ENCODE results near the gene DPP6. TPM values are rescaled to one million over a fixed set of nuclear protein-coding genes. Genes with fewer than 3 reads are reported as not detected.

Gene DPP6
- total and polyA plus RNA-seq, 9 of the 15 experiments (the other 6 are each of a cell fraction or from before 2014, with no cell fraction given), result not detected

GRCh38 chr7:154387252-154387651, 335.1 kb downstream of the DPP6 start:
- Histone ChIP-seq H2AFZ (ENCODE audit: low read depth, low read length) (no peak overlapping the region), H3K9ac (ENCODE audit: insufficient read depth in 1 of 2, low read depth in 2 of 2, low read length in 2 of 2) (no peak overlapping the region), H4K20me1 (replicated peaks; ENCODE audit: control insufficient read depth, insufficient read depth, low read length) (0 out of 2 replicates have a peak, but pooled peaks cover 6% of the 10 kb centered on the region), H3K27me3 (ENCODE audit: control insufficient read depth in 2 of 2, insufficient read depth in 2 of 2, low read length in 2 of 2) (peaks cover 6 to 27% of the 10 kb centered on the region in 2 experiments), H3K9me1 (ENCODE audit: control insufficient read depth, insufficient read depth, low read length) (no peaks in the 10 kb centered on the region), H3K4me2 (ENCODE audit: insufficient read depth, low read length) (no peak overlapping the region), H3K79me2 (ENCODE audit: control insufficient read depth, insufficient read depth, low read length) (no peaks in the 10 kb centered on the region), H3K9me3 (replicated peaks; ENCODE audit: control insufficient read depth, insufficient read depth, low read depth, low read length) (no peaks in the 10 kb centered on the region), H3K4me1 (replicated peaks in 1 of 2; ENCODE audit: control insufficient read depth in 2 of 2, insufficient read depth in 2 of 2, low read length in 2 of 2) (no peaks in the 10 kb centered on the region), H3K27ac (ENCODE audit: extremely low read depth, low read depth, low read length) (no peak overlapping the region), H3K4me3 (no peak overlapping the region), H3K36me3 (ENCODE audit: control insufficient read depth, insufficient read depth, low read length) (no peaks in the 10 kb centered on the region)
- in situ Hi-C loops (cut with MboI), result no loop called here
- FAIRE-seq (no peak), DNase-seq (ENCODE audit: extremely low read depth in 1 of 4, low spot score in 3 of 4) (no peak), ATAC-seq (no peak)
- TF ChIP-seq PTBP1 (IDR thresholded peaks at IDR 0.05; ENCODE audit: low read depth, low read length) (no peak), ZFP36 (IDR thresholded peaks at IDR 0.05; ENCODE audit: low read depth, low read length, partially characterized antibody) (peak; percentile 73), PKNOX1 (IDR thresholded peaks at IDR 0.05) (no peak)
- intact Hi-C loops (cut with micrococcal nuclease), result no loop called here
- POLR2A ChIA-PET, result interaction anchor here (0.6 to 0.7 kb wide), 2 partner anchors 31 to 121 kb away, joined by 3 to 4 read pairs; no protein-coding TSS in a partner anchor
- CTCF ChIA-PET (ENCODE audit: low intra/inter-chr PET ratio), result no interaction called here
- BruUV-seq (replicated peaks), result no TSS peak

DNA sequence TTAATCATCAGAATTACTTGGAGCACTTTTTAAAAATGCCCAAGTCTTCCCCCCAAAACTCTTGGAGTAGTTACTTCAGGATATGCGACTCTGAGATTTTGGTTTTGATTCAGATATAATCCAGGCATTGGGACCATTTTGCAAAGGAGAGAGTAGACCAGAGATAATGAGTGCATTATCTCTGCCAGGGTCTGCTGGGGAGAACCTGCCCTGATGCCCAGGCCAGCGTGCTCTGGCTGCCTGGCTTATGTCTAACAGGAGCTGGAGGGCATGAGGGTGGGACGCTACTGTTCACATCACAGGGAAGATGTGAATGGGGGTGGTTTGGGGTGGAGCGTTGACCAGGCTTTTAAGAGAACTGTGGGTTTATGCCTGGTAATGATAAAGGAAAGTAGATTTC, 336.2 kb downstream of the DPP6 start:
- BruUV-seq (replicated peaks), result no TSS peak
- Histone ChIP-seq H3K27ac (ENCODE audit: extremely low read depth, low read depth, low read length) (no peak overlapping the region), H2AFZ (ENCODE audit: low read depth, low read length) (no peak overlapping the region), H4K20me1 (replicated peaks; ENCODE audit: control insufficient read depth, insufficient read depth, low read length) (0 out of 2 replicates have a peak, but pooled peaks cover 6% of the 10 kb centered on the region), H3K27me3 (ENCODE audit: control insufficient read depth in 2 of 2, insufficient read depth in 2 of 2, low read length in 2 of 2) (peaks cover 6 to 27% of the 10 kb centered on the region in 2 experiments), H3K4me1 (replicated peaks in 1 of 2; ENCODE audit: control insufficient read depth in 2 of 2, insufficient read depth in 2 of 2, low read length in 2 of 2) (no peaks in the 10 kb centered on the region), H3K4me3 (no peak overlapping the region), H3K4me2 (ENCODE audit: insufficient read depth, low read length) (no peak overlapping the region), H3K79me2 (ENCODE audit: control insufficient read depth, insufficient read depth, low read length) (no peaks in the 10 kb centered on the region), H3K9me1 (ENCODE audit: control insufficient read depth, insufficient read depth, low read length) (no peaks in the 10 kb centered on the region), H3K9me3 (replicated peaks; ENCODE audit: control insufficient read depth, insufficient read depth, low read depth, low read length) (no peaks in the 10 kb centered on the region), H3K36me3 (ENCODE audit: control insufficient read depth, insufficient read depth, low read length) (no peaks in the 10 kb centered on the region), H3K9ac (ENCODE audit: insufficient read depth in 1 of 2, low read depth in 2 of 2, low read length in 2 of 2) (no peak overlapping the region)
- ChIA-PET POLR2A (no interaction called here), CTCF (ENCODE audit: low intra/inter-chr PET ratio) (no interaction called here)
- TF ChIP-seq, protein P1, sequence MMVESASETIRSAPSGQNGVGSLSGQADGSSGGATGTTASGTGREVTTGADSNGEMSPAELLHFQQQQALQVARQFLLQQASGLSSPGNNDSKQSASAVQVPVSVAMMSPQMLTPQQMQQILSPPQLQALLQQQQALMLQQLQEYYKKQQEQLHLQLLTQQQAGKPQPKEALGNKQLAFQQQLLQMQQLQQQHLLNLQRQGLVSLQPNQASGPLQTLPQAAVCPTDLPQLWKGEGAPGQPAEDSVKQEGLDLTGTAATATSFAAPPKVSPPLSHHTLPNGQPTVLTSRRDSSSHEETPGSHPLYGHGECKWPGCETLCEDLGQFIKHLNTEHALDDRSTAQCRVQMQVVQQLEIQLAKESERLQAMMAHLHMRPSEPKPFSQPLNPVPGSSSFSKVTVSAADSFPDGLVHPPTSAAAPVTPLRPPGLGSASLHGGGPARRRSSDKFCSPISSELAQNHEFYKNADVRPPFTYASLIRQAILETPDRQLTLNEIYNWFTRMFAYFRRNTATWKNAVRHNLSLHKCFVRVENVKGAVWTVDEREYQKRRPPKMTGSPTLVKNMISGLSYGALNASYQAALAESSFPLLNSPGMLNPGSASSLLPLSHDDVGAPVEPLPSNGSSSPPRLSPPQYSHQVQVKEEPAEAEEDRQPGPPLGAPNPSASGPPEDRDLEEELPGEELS (CRISPR knock-in tag; IDR thresholded peaks at IDR 0.05; ENCODE audit: borderline replicate concordance), result no peak
- TF ChIP-seq ZNF184 (CRISPR knock-in tag; IDR thresholded peaks at IDR 0.05) (no peak), ETV1 (tag; conservative IDR thresholded peaks at IDR 0.05; ENCODE audit: low read depth) (no peak), MTA2 (IDR thresholded peaks at IDR 0.05; ENCODE audit: low read depth) (no peak), HNRNPL (IDR thresholded peaks at IDR 0.05; ENCODE audit: low read depth, low read length) (no peak), PCBP2 (IDR thresholded peaks at IDR 0.05; ENCODE audit: low read depth, low read length, poor library complexity, severe bottlenecking) (no peak), CBFA2T3 (IDR thresholded peaks at IDR 0.05) (no peak), ZNF3 (CRISPR knock-in tag; IDR thresholded peaks at IDR 0.05) (no peak), RHOXF2B (CRISPR knock-in tag; conservative IDR thresholded peaks at IDR 0.05) (no peak), CREBBP (IDR thresholded peaks at IDR 0.05; ENCODE audit: low read depth, low read length) (no peak), ZBTB1 (CRISPR knock-in tag; IDR thresholded peaks at IDR 0.05; ENCODE audit: borderline replicate concordance, low read depth) (no peak), BMI1 (IDR thresholded peaks at IDR 0.05; ENCODE audit: low read length) (no peak)
- in situ Hi-C loops (cut with MboI) (no loop called here), intact Hi-C loops (cut with micrococcal nuclease) (no loop called here)
- FAIRE-seq (no peak), DNase-seq (ENCODE audit: extremely low read depth in 1 of 4, low spot score in 3 of 4) (no peak), ATAC-seq (no peak)
- 0% methylated on average over 4 of the region's 4 CpGs for WGBS (ENCODE audit: insufficient coverage, low coverage, missing lambda C conversion rate)
